Measurements from ENCODE around the gene GOSR1.
"Not testable (repeated sequence)": the region's sequence is repeated elsewhere in the genome, so short reads cannot be mapped to it uniquely, and the experiment has no call there.

The GOSR1 gene

GRCh38 chr17:30574309-30574708 lies 97.1 kb downstream of the GOSR1 start:
- H3K23ac ChIP-seq (ENCODE audit: low read length); DNase-seq; H3K56ac ChIP-seq (ENCODE audit: low read length); H4K8ac ChIP-seq (ENCODE audit: low read depth, low read length); H3K18ac ChIP-seq (ENCODE audit: low read length); H2AK5ac ChIP-seq (ENCODE audit: low read length); H3K36me3 ChIP-seq (ENCODE audit: control insufficient read depth, insufficient read depth, low read length); H3K79me2 ChIP-seq (ENCODE audit: control insufficient read depth, insufficient read depth, low read length); H3K9ac ChIP-seq (ENCODE audit: low read length); H2BK120ac ChIP-seq (ENCODE audit: low read depth, low read length); H2BK15ac ChIP-seq (replicated peaks; ENCODE audit: low read depth); H3K4me1 ChIP-seq (ENCODE audit: control insufficient read depth, low read depth, low read length); H4K5ac ChIP-seq (ENCODE audit: low read length); H3K27ac ChIP-seq (ENCODE audit: low read depth, low read length); H3K4ac ChIP-seq (ENCODE audit: low read depth, low read length); H3K79me1 ChIP-seq (ENCODE audit: low read length); H3K27me3 ChIP-seq (ENCODE audit: insufficient read depth, low read length, poor library complexity); H3K4me2 ChIP-seq (ENCODE audit: low read length); H3K4me3 ChIP-seq (ENCODE audit: low read length); H2BK5ac ChIP-seq (ENCODE audit: low read length): not testable (repeated sequence)
- no CpG with 5 or more reads among the region's 9 CpGs for WGBS (ENCODE audit: extremely low coverage, insufficient coverage, low lambda C conversion rate)

DNA sequence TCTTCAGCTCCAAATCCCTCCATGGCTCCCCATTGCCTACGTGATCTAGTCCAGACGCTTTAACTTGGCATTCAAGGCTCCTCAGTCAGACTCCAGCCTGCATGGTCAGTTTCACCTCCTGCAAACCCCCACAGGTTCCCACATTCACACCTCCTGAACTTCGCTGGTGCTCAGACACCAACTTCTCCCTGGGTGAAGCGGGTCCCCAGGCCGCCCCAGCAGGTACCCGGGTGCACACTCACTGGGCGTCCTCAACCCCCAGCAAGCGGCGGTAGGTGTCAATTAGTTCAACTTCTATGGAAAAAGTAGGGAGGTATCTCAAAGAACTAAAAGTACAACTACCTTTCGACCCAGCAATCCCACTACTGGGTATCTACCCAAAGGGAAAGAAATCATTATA lies 97.6 kb downstream of the GOSR1 start:
- not testable (repeated sequence) for H3K27ac ChIP-seq (ENCODE audit: low read depth, low read length); H3K27me3 ChIP-seq (ENCODE audit: insufficient read depth, low read length, poor library complexity); H2BK15ac ChIP-seq (replicated peaks; ENCODE audit: low read depth); H3K4me2 ChIP-seq (ENCODE audit: low read length); H3K18ac ChIP-seq (ENCODE audit: low read length); H3K4me1 ChIP-seq (ENCODE audit: control insufficient read depth, low read depth, low read length); H4K5ac ChIP-seq (ENCODE audit: low read length); H3K4me3 ChIP-seq (ENCODE audit: low read length); H3K23ac ChIP-seq (ENCODE audit: low read length); H4K8ac ChIP-seq (ENCODE audit: low read depth, low read length); H3K9ac ChIP-seq (ENCODE audit: low read length); H3K79me1 ChIP-seq (ENCODE audit: low read length); DNase-seq; H2BK5ac ChIP-seq (ENCODE audit: low read length); H2AK5ac ChIP-seq (ENCODE audit: low read length); H3K56ac ChIP-seq (ENCODE audit: low read length); H3K79me2 ChIP-seq (ENCODE audit: control insufficient read depth, insufficient read depth, low read length); H2BK120ac ChIP-seq (ENCODE audit: low read depth, low read length); H3K36me3 ChIP-seq (ENCODE audit: control insufficient read depth, insufficient read depth, low read length); H3K4ac ChIP-seq (ENCODE audit: low read depth, low read length)
- WGBS (ENCODE audit: extremely low coverage, insufficient coverage, low lambda C conversion rate), result no CpG with 5 or more reads among the region's 10 CpGs

DNA sequence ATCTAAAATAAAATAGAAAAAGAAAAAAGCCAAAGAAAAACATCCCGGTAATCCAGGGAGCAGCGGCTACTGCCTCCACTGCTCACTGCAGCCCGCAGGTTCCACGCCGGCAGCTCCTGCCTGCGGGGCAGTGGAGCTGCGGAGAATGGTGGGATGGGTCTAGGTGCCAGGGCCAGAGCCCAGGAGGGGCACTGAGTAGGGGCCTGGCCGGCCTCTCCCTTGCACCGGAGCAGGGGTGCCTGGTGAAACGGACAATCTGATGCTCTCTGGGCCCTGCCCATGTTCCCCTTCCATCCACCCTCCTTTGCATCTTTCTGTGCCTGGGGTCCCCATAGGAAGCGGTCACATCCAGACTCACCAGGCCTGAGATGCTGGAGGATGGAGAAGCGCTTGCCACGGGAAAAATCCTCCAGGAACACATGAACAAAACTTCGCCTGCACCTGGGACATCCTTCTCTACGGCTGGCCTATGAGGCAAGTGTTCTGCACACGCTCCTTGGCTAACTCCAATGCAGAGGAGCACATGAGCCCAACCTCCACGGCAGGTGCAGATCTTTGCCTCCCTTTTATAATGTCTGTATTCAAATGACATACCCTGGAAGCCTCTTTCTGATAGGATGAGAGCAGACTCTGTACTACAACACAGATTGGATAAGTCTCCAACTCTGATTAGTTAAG lies 98.6 kb downstream of the GOSR1 start:
- H4K5ac ChIP-seq (ENCODE audit: low read length); H3K4me2 ChIP-seq (ENCODE audit: low read length); H2BK5ac ChIP-seq (ENCODE audit: low read length); H3K27me3 ChIP-seq (ENCODE audit: insufficient read depth, low read length, poor library complexity); H2BK120ac ChIP-seq (ENCODE audit: low read depth, low read length); H3K56ac ChIP-seq (ENCODE audit: low read length); H4K8ac ChIP-seq (ENCODE audit: low read depth, low read length); DNase-seq; H3K9ac ChIP-seq (ENCODE audit: low read length); H3K79me1 ChIP-seq (ENCODE audit: low read length); H3K18ac ChIP-seq (ENCODE audit: low read length); H3K36me3 ChIP-seq (ENCODE audit: control insufficient read depth, insufficient read depth, low read length); H3K79me2 ChIP-seq (ENCODE audit: control insufficient read depth, insufficient read depth, low read length); H3K4me1 ChIP-seq (ENCODE audit: control insufficient read depth, low read depth, low read length); H3K27ac ChIP-seq (ENCODE audit: low read depth, low read length); H3K23ac ChIP-seq (ENCODE audit: low read length); H2BK15ac ChIP-seq (replicated peaks; ENCODE audit: low read depth); H3K4ac ChIP-seq (ENCODE audit: low read depth, low read length); H2AK5ac ChIP-seq (ENCODE audit: low read length); H3K4me3 ChIP-seq (ENCODE audit: low read length): not testable (repeated sequence)
- WGBS (ENCODE audit: extremely low coverage, insufficient coverage, low lambda C conversion rate), result no CpG with 5 or more reads among the region's 17 CpGs

GRCh38 chr17:30576326-30576861 lies 99.2 kb downstream of the GOSR1 start:
- no CpG with 5 or more reads among the region's 30 CpGs for WGBS (ENCODE audit: extremely low coverage, insufficient coverage, low lambda C conversion rate)
- no peak overlapping the region for H3K9ac ChIP-seq (ENCODE audit: low read length)
- H2AK5ac ChIP-seq (ENCODE audit: low read length), result no peak overlapping the region
- no peak overlapping the region for H3K23ac ChIP-seq (ENCODE audit: low read length)
- H3K27me3 ChIP-seq (ENCODE audit: insufficient read depth, low read length, poor library complexity), result no peaks in the 10 kb centered on the region
- no peak overlapping the region for H2BK15ac ChIP-seq (replicated peaks; ENCODE audit: low read depth)
- H3K18ac ChIP-seq (ENCODE audit: low read length), result no peak overlapping the region
- no peak overlapping the region for H3K4me2 ChIP-seq (ENCODE audit: low read length)
- H3K27ac ChIP-seq (ENCODE audit: low read depth, low read length), result no peak overlapping the region
- H4K5ac ChIP-seq (ENCODE audit: low read length), result no peak overlapping the region
- H3K79me2 ChIP-seq (ENCODE audit: control insufficient read depth, insufficient read depth, low read length), result no peaks in the 10 kb centered on the region
- no peak overlapping the region for H2BK120ac ChIP-seq (ENCODE audit: low read depth, low read length)
- no peak overlapping the region for H2BK5ac ChIP-seq (ENCODE audit: low read length)
- H3K4ac ChIP-seq (ENCODE audit: low read depth, low read length), result no peak overlapping the region
- H3K4me1 ChIP-seq (ENCODE audit: control insufficient read depth, low read depth, low read length), result no peaks in the 10 kb centered on the region
- H3K56ac ChIP-seq (ENCODE audit: low read length), result no peak overlapping the region
- no peaks in the 10 kb centered on the region for H3K79me1 ChIP-seq (ENCODE audit: low read length)
- DNase-seq, result no peak
- no peak overlapping the region for H3K4me3 ChIP-seq (ENCODE audit: low read length)
- H4K8ac ChIP-seq (ENCODE audit: low read depth, low read length), result no peak overlapping the region
- no peaks in the 10 kb centered on the region for H3K36me3 ChIP-seq (ENCODE audit: control insufficient read depth, insufficient read depth, low read length)
